Spinal cord (tissue), 10 donors: Measurements from ENCODE around the gene TBX21. TPM values are rescaled to one million over a fixed set of nuclear protein-coding genes. Genes with fewer than 3 reads are reported as not detected.

Source experiments
- DNase-seq, 6 donors: peaks; one replicate each; pipeline versions ENCODE4 v3.0.0 to v3.0.0-alpha.2; 2013 to 2015; ENCODE audit warnings: low spot score in 6 of 6, low read depth in 4 of 6
- H3K27ac ChIP-seq: one replicate; pipeline ENCODE4 v1.5.1; 2013; ENCODE audit warnings: low read depth, low read length, control low read depth
- H3K27me3 ChIP-seq: one replicate; pipeline ENCODE4 v1.6.1; 2013; ENCODE audit warnings: low read length; ENCODE audit not compliant: control insufficient read depth, insufficient read depth
- H3K36me3 ChIP-seq: one replicate; pipeline ENCODE4 v1.6.1; 2013; ENCODE audit warnings: low read length; ENCODE audit not compliant: control insufficient read depth, insufficient read depth
- H3K4me1 ChIP-seq: one replicate; pipeline ENCODE4 v1.6.1; 2013; ENCODE audit warnings: low read length; ENCODE audit not compliant: control insufficient read depth, insufficient read depth
- H3K4me3 ChIP-seq: one replicate; pipeline ENCODE4 v1.5.1; 2013; ENCODE audit warnings: low read depth, low read length, control low read depth
- H3K9me3 ChIP-seq: one replicate; pipeline ENCODE4 v1.6.1; 2013; ENCODE audit warnings: low read length; ENCODE audit not compliant: control insufficient read depth, insufficient read depth
- WGBS: methylation state at CpG from one replicate; pipeline ENCODE4 v1.1.5; 2013; ENCODE audit warnings: missing lambda C conversion rate; ENCODE audit not compliant: insufficient coverage; 5-methylcytosine and 5-hydroxymethylcytosine counted together
- polyA plus RNA-seq, 2 donors: library from polyadenylated mRNA; unstranded; fragments of 120-200 nt; gene quantifications; one replicate each; pipeline ENCODE4 v1.2.1, GENCODE V29; 2013; ENCODE audit not compliant: insufficient read length in 2 of 2
- total RNA-seq, 2 donors: library from RNA; depleted of rRNA in 1 of 2; stranded (reverse); fragments of 120-200 nt in 1 of 2; fragments of >200 nt in 1 of 2; gene quantifications; one replicate each; pipeline versions ENCODE4 v1.2.3 to v1.2.4, GENCODE V29; 2013 to 2014
- donor health status: healthy.

Gene TBX21
- total and polyA plus RNA-seq, 4 donors, result 0.17 to 0.36 (median 0.26) TPM

GRCh38 chr17:47720196-47720595, 12.8 kb upstream of the TBX21 start:
- Histone ChIP-seq H3K4me1 (peaks cover 19% of the 10 kb centered on the region), H3K27ac (no peak overlapping the region), H3K4me3 (no peak overlapping the region), H3K9me3 (no peaks in the 10 kb centered on the region), H3K27me3 (peaks cover 40% of the 10 kb centered on the region), H3K36me3 (no peaks in the 10 kb centered on the region)
- 66% methylated on average over 5 of the region's 11 CpGs for WGBS
- no peak for DNase-seq

GRCh38 chr17:47720754-47721533, 12.1 kb upstream of the TBX21 start:
- Histone ChIP-seq H3K27me3 (peaks cover 42% of the 10 kb centered on the region), H3K27ac (no peak overlapping the region), H3K9me3 (no peaks in the 10 kb centered on the region), H3K4me3 (no peak overlapping the region), H3K36me3 (no peaks in the 10 kb centered on the region), H3K4me1 (peaks cover 19% of the 10 kb centered on the region)
- WGBS, result 4% methylated on average over 18 of the region's 36 CpGs
- DNase-seq, result no peak

- WGBS, result 70% methylated on average over 5 of the region's 8 CpGs
- H3K36me3 ChIP-seq, result no peaks in the 10 kb centered on the region
- no peak for DNase-seq
- no peaks in the 10 kb centered on the region for H3K9me3 ChIP-seq
- peaks cover 42% of the 10 kb centered on the region for H3K27me3 ChIP-seq
- no peak overlapping the region for H3K27ac ChIP-seq
- peaks cover 19% of the 10 kb centered on the region for H3K4me1 ChIP-seq
- H3K4me3 ChIP-seq, result no peak overlapping the region
Measured at GRCh38 chr17:47721725-47722124, 11.3 kb upstream of the TBX21 start.

- Histone ChIP-seq H3K27ac (no peak overlapping the region), H3K9me3 (no peaks in the 10 kb centered on the region), H3K36me3 (no peaks in the 10 kb centered on the region), H3K4me1 (peaks cover 26% of the 10 kb centered on the region), H3K27me3 (peaks cover 36% of the 10 kb centered on the region), H3K4me3 (no peak overlapping the region)
- DNase-seq, result no peak
- WGBS, result 80% methylated on average over 1 of the region's 2 CpGs
Measured at GRCh38 chr17:47724705-47725104, 8.3 kb upstream of the TBX21 start.

GRCh38 chr17:47725446-47726111, 7.5 kb upstream of the TBX21 start:
- Histone ChIP-seq H3K4me3 (no peak overlapping the region), H3K36me3 (no peaks in the 10 kb centered on the region), H3K27me3 (peaks cover 29% of the 10 kb centered on the region), H3K9me3 (no peaks in the 10 kb centered on the region), H3K27ac (no peak overlapping the region), H3K4me1 (peaks cover 24% of the 10 kb centered on the region)
- DNase-seq, result no peak
- WGBS, result 65% methylated on average over 13 of the region's 13 CpGs

- DNase-seq, result no peak
- WGBS, result 80% methylated on average over 11 of the region's 12 CpGs
- peaks cover 27% of the 10 kb centered on the region for H3K27me3 ChIP-seq
Measured at GRCh38 chr17:47726796-47727703, 6.0 kb upstream of the TBX21 start.

GRCh38 chr17:47727704-47728036, 5.4 kb upstream of the TBX21 start:
- Histone ChIP-seq H3K27me3 (peaks cover 27% of the 10 kb centered on the region), H3K27ac (no peak overlapping the region), H3K36me3 (no peaks in the 10 kb centered on the region), H3K9me3 (no peaks in the 10 kb centered on the region), H3K4me1 (peaks cover 16% of the 10 kb centered on the region), H3K4me3 (no peak overlapping the region)
- 58% methylated on average over 8 of the region's 9 CpGs for WGBS
- no peak for DNase-seq

More at GRCh38 chr17:47726796-47727703, 6.0 kb upstream of the TBX21 start:
- Histone ChIP-seq H3K9me3 (no peaks in the 10 kb centered on the region), H3K4me1 (peaks cover 12% of the 10 kb centered on the region), H3K36me3 (no peaks in the 10 kb centered on the region), H3K4me3 (no peak overlapping the region), H3K27ac (no peak overlapping the region)

GRCh38 chr17:47728214-47728877, 4.7 kb upstream of the TBX21 start:
- 76% methylated on average over 2 of the region's 4 CpGs for WGBS
- DNase-seq, result no peak
- no peak overlapping the region for H3K4me3 ChIP-seq
- no peaks in the 10 kb centered on the region for H3K36me3 ChIP-seq
- no peaks in the 10 kb centered on the region for H3K9me3 ChIP-seq
- peaks cover 30% of the 10 kb centered on the region for H3K27me3 ChIP-seq
- H3K27ac ChIP-seq, result no peak overlapping the region
- peaks cover 19% of the 10 kb centered on the region for H3K4me1 ChIP-seq

GRCh38 chr17:47729476-47729875, 3.6 kb upstream of the TBX21 start:
- Histone ChIP-seq H3K4me3 (no peak overlapping the region), H3K27ac (no peak overlapping the region), H3K9me3 (no peaks in the 10 kb centered on the region), H3K4me1 (peaks cover 26% of the 10 kb centered on the region), H3K27me3 (peaks cover 39% of the 10 kb centered on the region), H3K36me3 (no peaks in the 10 kb centered on the region)
- no peak for DNase-seq
- 81% methylated on average over 6 of the region's 8 CpGs for WGBS
